GM12873 (cell line): ENCODE results near the gene ATAD1.

Experiments
- TF ChIP-seq, protein P1 (sequence below): IDR thresholded peaks from 2 replicates; pipeline ENCODE4 v1.5.1; 2012; ENCODE audit warnings: low read depth, mild to moderate bottlenecking, moderate library complexity, low read length, control low read depth; ENCODE audit not compliant: insufficient read depth; ENCODE audit errors: missing control alignments

Gene ATAD1

GRCh38 chr10:87739703-87740102, 78.3 kb downstream of the ATAD1 start:
- TF ChIP-seq, protein P1, sequence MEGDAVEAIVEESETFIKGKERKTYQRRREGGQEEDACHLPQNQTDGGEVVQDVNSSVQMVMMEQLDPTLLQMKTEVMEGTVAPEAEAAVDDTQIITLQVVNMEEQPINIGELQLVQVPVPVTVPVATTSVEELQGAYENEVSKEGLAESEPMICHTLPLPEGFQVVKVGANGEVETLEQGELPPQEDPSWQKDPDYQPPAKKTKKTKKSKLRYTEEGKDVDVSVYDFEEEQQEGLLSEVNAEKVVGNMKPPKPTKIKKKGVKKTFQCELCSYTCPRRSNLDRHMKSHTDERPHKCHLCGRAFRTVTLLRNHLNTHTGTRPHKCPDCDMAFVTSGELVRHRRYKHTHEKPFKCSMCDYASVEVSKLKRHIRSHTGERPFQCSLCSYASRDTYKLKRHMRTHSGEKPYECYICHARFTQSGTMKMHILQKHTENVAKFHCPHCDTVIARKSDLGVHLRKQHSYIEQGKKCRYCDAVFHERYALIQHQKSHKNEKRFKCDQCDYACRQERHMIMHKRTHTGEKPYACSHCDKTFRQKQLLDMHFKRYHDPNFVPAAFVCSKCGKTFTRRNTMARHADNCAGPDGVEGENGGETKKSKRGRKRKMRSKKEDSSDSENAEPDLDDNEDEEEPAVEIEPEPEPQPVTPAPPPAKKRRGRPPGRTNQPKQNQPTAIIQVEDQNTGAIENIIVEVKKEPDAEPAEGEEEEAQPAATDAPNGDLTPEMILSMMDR, result no peak

GRCh38 chr10:87734987-87735827, 82.8 kb downstream of the ATAD1 start:
- TF ChIP-seq, protein P1, result peak; percentile 71

DNA sequence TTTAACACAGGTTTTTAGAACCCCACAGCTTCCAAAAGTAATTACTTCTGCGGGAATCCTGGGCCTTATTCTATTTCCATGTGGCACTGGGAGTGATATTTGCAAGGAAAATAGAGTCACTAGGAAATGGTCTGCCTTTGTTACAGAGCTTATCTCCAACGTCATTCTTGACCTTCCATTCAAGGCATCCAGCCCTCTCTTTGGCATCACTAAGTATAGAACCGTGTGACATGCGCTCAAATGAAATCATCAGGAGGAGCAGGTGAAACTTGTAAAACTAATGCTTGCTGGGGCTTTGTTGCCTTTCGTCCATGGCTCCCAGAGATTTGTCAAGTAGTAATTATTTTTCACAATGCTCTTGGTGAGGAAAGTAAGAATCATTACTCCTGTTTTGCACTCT, 84.9 kb downstream of the ATAD1 start:
- TF ChIP-seq, protein P1, result no peak

DNA sequence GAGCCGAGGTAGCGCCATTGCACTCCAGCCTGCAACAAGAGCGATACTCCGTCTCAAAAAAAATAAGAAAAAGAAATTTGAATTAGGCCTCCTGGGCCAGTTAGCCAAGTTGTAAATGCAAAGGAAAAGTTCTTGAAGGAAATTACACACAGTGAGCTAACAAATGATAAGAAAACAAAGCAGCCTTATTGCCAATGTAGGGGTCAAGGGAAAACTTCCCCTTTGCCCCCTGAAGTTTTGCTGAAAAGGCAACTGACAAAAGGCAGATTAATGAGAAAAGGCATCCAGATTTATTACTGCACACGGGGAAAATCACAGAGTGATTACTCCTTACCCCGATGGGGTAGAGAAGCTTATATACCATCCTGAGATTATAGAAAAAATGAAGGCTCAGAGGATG, 88.1 kb downstream of the ATAD1 start:
- TF ChIP-seq, protein P1, result no peak

GRCh38 chr10:87724789-87725188, 93.2 kb downstream of the ATAD1 start:
- TF ChIP-seq, protein P1, result no peak

DNA sequence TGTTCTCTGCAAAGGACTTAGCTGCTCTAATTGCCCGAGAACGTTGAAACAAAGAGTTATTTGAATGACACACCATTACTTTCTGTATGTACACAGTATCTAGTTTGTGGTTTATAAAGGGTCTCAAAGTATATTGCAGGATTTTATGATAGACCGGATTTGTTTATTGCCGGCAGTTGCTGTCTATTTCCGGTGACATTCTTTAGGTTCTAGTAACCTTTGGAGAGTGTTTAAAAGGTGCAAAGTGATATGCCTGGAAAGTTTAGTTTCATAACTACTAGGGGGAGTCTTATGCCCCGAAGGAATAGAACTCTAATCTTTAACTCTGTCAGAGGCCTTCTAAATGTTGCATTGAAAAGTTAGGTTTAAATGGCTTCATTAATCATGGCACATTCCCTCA, 94.5 kb downstream of the ATAD1 start:
- TF ChIP-seq, protein P1, result no peak

DNA sequence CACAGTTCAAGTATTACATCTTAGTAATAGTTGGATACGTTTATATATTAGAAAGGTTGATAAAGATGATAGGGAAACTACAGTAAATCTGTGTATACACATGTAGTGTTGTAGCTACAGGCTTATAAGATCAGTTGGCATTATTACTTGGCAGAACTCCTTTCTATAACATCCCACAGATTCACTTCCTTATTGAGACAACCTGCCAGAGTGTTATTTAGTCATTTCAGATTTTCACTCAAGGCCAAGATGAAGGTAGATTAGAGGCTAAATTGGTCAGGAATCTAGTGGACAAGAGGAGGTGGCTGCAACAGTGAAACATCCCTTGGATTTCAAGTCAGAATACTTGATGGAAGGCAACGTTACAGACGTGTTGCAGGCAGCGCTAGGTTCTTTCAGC, 95.3 kb downstream of the ATAD1 start:
- TF ChIP-seq, protein P1, result no peak
